HepG2 (cell line): ENCODE data around the gene RANBP3. TPM values are rescaled to one million over a fixed set of nuclear protein-coding genes. Genes with fewer than 3 reads are reported as not detected.

Experiments used
- ATF1 ChIP-seq: IDR thresholded peaks from 2 replicates; pipeline ENCODE4 v1.6.1; 2016; ENCODE audit warnings: mild to moderate bottlenecking, control low read depth
- BCLAF1 ChIP-seq: fragments of 450-650 bp; IDR thresholded peaks from 2 replicates; pipeline ENCODE4 v1.6.1; 2017; ENCODE audit warnings: mild to moderate bottlenecking
- FOXK2 ChIP-seq: fragments of 450-650 bp; IDR thresholded peaks from 2 replicates; pipeline ENCODE4 v1.6.1; 2016
- GLMP ChIP-seq: sonication (generic); formaldehyde crosslinking; IDR thresholded peaks from 2 replicates; pipeline ENCODE4 v1.9.0; 2021; ENCODE audit warnings: missing genetic modification reagents, mild to moderate bottlenecking, borderline replicate concordance
- HMGXB4 ChIP-seq, 2 experiments: sonication (generic) in 1 of 2; formaldehyde crosslinking in 1 of 2; IDR thresholded peaks; 2 replicates each; pipeline versions ENCODE4 v1.4.0 to v1.6.1; 2018 to 2020; ENCODE audit warnings: missing genetic modification reagents in 2 of 2, borderline replicate concordance in 1 of 2, low read depth in 1 of 2, mild to moderate bottlenecking in 1 of 2, missing biosample characterization in 1 of 2
- HNRNPUL1 ChIP-seq: fragments of 200-400 bp; formaldehyde crosslinking; IDR thresholded peaks from 2 replicates; pipeline ENCODE4 v1.6.1; 2017; ENCODE audit warnings: low read depth, mild to moderate bottlenecking, low read length, moderate library complexity
- MBNL3 ChIP-seq: fragments of 250-450 bp; sonication (Bioruptor Pico); conservative IDR thresholded peaks from 2 replicates; pipeline ENCODE4 v1.8.0; 2022; ENCODE audit warnings: mild to moderate bottlenecking, inconsistent platforms
- NRL ChIP-seq: sonication (generic); formaldehyde crosslinking; IDR thresholded peaks from 2 replicates; pipeline ENCODE4 v1.5.0; 2020; ENCODE audit warnings: missing genetic modification reagents, mild to moderate bottlenecking, moderate library complexity, borderline replicate concordance
- PLSCR1 ChIP-seq: sonication (generic); formaldehyde crosslinking; IDR thresholded peaks from 2 replicates; pipeline ENCODE4 v1.5.0; 2020; ENCODE audit warnings: missing genetic modification reagents, mild to moderate bottlenecking, borderline replicate concordance
- SKI ChIP-seq: fragments of 450-650 bp; IDR thresholded peaks from one replicate; pipeline ENCODE4 v1.6.1; 2018; ENCODE audit warnings: mild to moderate bottlenecking; ENCODE audit not compliant: partially characterized antibody
- TFDP2 ChIP-seq: sonication (generic); formaldehyde crosslinking; IDR thresholded peaks from 2 replicates; pipeline ENCODE4 v1.4.0; 2020; ENCODE audit warnings: missing genetic modification reagents
- TIGD3 ChIP-seq: sonication (generic); formaldehyde crosslinking; IDR thresholded peaks from 2 replicates; pipeline ENCODE4 v1.5.1; 2020; ENCODE audit warnings: mild to moderate bottlenecking, missing genetic modification reagents, borderline replicate concordance
- ZEB1 ChIP-seq: IDR thresholded peaks from 2 replicates; pipeline ENCODE4 v1.6.1; 2012; ENCODE audit warnings: mild to moderate bottlenecking, low read depth, inconsistent platforms; ENCODE audit not compliant: insufficient replicate concordance
- ZNF639 ChIP-seq: conservative IDR thresholded peaks from 2 replicates; pipeline ENCODE4 v1.6.1; 2018; ENCODE audit warnings: missing genetic modification reagents
- ZNF747 ChIP-seq: sonication (generic); formaldehyde crosslinking; IDR thresholded peaks from 2 replicates; pipeline ENCODE4 v1.8.1; 2023; ENCODE audit warnings: missing genetic modification reagents, mild to moderate bottlenecking, borderline replicate concordance
- ZNF749 ChIP-seq: sonication (generic); formaldehyde crosslinking; IDR thresholded peaks from 2 replicates; pipeline ENCODE4 v1.8.0; 2022; ENCODE audit warnings: mild to moderate bottlenecking, missing genetic modification reagents, moderate library complexity, borderline replicate concordance
- ZNF773 ChIP-seq: sonication (generic); formaldehyde crosslinking; IDR thresholded peaks from 2 replicates; pipeline ENCODE4 v1.4.0; 2020; ENCODE audit warnings: missing genetic modification reagents, borderline replicate concordance
- polyA plus RNA-seq, 8 experiments: library from polyadenylated mRNA; depleted of rRNA in 3 of 8; stranded (reverse) in 7 of 8; unstranded in 1 of 8; fragments of >200 nt; fragmentation: Illumina TruSeq in 4 of 8; extraction: Trizol in 4 of 8; gene quantifications; 2 replicates each; pipeline versions ENCODE4 v1.2.1 to v1.2.3, GENCODE V29; 2011 to 2016; ENCODE audit warnings: low read depth in 4 of 8, missing spikeins in 1 of 8, mixed read lengths in 1 of 8; ENCODE audit not compliant: insufficient read depth in 1 of 8
- total RNA-seq, 5 experiments: library from RNA; depleted of rRNA; stranded (reverse); fragments of >200 nt; fragmentation: Illumina TruSeq; extraction: Trizol; gene quantifications; 2 replicates each; pipeline ENCODE4 v1.2.3, GENCODE V29; 2016; ENCODE audit warnings: low read depth in 1 of 5

RANBP3 gene
- total and polyA plus RNA-seq, 2 of the 13 experiments (the other 11 are each of a cell fraction or from before 2014, with no cell fraction given): 39.5 to 149 TPM

GRCh38 chr19:5880604-5881078 is 97.3 kb downstream of the RANBP3 start (continued):
- TF ChIP-seq BCLAF1: no peak
- no peak for TF ChIP-seq GLMP
- no peak for TF ChIP-seq ZNF773
- TF ChIP-seq TFDP2 (CRISPR knock-in tag): peak; percentile 68
- TF ChIP-seq SKI: peak; percentile 78
- TF ChIP-seq ATF1 (CRISPR knock-in tag): no peak
- TF ChIP-seq HMGXB4 (CRISPR knock-in tag; IDR thresholded peaks at IDR 0.05; ENCODE audit: borderline replicate concordance in 1 of 2, low read depth in 1 of 2): peak in 1 of 2 experiments; percentile 62; a peak in 1 of 4 replicates
- peak; percentile 41; the same call in 1 of the 2 replicates for TF ChIP-seq FOXK2
- TF ChIP-seq NRL: no peak; the same call in 1 of the 2 replicates
- TF ChIP-seq ZNF747 (CRISPR knock-in tag): peak; percentile 72; the same call in 1 of the 2 replicates
- peak; percentile 23; the same call in 1 of the 2 replicates for TF ChIP-seq ZNF749 (CRISPR knock-in tag)
- TF ChIP-seq ZEB1: peak; percentile 56
- TF ChIP-seq PLSCR1 (CRISPR knock-in tag): no peak
- no peak for TF ChIP-seq MBNL3 (CRISPR knock-in tag)
- no peak for TF ChIP-seq TIGD3 (CRISPR knock-in tag)
- TF ChIP-seq ZNF639 (CRISPR knock-in tag): no peak
- TF ChIP-seq HNRNPUL1: no peak
